Right lobe of liver (tissue), 4 donors: Measurements from ENCODE around the gene UTS2R.

ENCODE experiments used
- POLR2A ChIP-seq: fragments of 450-650 bp; IDR thresholded peaks from one replicate; pipeline ENCODE4 v1.6.1; 2017; ENCODE audit warnings: antibody characterized with exemption, mild to moderate bottlenecking
- TF ChIP-seq, protein P1 (sequence below), 4 donors: fragments of 200-600 bp in 3 of 4; fragments of 450-650 bp in 1 of 4; IDR thresholded peaks; one replicate each; pipeline versions ENCODE4 v1.5.1 to v1.8.0; 2016 to 2022; ENCODE audit warnings: antibody characterized with exemption in 4 of 4, mild to moderate bottlenecking in 2 of 4
- donor health status: DM: no; HTN: no; CAD: no.
- donor health status: DM: no; HTN: no; CAD: no.
- donor health status: DM: no; HTN: yes; CAD: no.

DNA sequence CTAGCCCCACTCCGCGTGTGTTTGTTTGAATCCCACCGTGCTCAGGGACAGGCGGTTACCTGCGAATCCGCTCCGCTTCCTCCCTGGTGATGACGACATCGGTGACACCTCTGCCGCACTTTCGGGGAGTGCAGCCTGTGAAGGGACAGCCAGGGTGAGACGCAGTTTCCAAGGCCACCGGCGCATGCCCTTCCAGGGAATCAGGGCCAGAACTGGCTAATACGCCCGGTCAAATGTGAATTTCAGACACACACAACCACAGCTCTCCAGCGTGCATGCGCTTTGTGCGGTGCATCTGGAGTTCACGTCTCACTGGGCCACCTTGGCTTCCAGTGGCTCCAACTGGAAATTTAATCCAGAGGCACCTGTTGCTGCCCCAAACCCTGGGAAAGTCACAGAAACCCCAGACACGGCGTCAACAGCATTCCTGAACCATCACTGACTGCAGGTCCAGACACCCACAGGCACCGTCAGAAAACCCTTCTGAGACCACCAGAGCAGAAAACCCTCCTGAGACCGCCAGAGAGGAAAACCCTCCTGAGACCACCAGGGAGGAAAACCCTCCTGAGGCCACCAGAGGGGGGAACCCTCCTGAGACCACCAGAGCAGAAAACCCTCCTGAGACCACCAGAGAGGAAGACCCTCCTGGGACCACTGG lies 40.0 kb downstream of the UTS2R start:
- TF ChIP-seq, protein P1, sequence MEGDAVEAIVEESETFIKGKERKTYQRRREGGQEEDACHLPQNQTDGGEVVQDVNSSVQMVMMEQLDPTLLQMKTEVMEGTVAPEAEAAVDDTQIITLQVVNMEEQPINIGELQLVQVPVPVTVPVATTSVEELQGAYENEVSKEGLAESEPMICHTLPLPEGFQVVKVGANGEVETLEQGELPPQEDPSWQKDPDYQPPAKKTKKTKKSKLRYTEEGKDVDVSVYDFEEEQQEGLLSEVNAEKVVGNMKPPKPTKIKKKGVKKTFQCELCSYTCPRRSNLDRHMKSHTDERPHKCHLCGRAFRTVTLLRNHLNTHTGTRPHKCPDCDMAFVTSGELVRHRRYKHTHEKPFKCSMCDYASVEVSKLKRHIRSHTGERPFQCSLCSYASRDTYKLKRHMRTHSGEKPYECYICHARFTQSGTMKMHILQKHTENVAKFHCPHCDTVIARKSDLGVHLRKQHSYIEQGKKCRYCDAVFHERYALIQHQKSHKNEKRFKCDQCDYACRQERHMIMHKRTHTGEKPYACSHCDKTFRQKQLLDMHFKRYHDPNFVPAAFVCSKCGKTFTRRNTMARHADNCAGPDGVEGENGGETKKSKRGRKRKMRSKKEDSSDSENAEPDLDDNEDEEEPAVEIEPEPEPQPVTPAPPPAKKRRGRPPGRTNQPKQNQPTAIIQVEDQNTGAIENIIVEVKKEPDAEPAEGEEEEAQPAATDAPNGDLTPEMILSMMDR (IDR thresholded peaks at IDR 0.05): no peak
- no peak for TF ChIP-seq POLR2A
